ENCODE results near the gene CYP2W1.

The CYP2W1 gene

GRCh38 chr7:966291-967069 lies 16.5 kb upstream of the CYP2W1 start:
- no peak for DNase-seq

DNA sequence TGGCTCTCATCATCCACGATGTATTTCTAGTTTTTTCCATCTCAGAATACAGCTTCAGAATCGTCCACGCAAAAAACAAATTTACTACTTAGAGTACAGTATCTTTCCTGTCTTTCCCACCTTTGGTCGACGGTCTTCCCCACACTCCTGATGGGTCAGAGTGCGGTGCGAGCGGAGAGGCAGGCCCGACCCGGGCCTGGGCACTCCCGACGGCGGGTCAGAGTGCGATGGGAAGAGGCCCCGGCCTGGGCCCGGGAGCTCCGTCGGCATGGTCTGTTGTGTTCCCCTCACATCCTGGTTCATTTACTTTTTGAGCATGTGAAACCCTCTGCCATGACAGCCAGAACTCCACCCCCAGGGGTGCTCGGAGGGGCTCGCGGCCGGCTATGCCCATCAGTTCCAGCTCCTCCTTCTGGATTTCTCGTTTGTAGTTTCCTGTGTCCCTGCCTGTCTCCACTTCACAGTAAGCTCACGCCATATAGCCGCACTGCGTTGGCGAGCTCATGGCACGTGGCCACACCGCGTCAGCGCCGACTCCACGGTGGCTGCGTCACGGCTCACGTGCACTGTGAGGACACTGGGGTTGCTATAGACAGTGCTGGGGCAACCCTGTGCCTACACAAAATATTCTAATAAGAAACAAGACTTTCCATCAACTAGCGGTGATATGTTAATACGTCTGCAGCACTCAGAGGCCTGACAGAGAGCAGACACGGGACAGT lies 15.5 kb upstream of the CYP2W1 start:
- no peak for DNase-seq

DNA sequence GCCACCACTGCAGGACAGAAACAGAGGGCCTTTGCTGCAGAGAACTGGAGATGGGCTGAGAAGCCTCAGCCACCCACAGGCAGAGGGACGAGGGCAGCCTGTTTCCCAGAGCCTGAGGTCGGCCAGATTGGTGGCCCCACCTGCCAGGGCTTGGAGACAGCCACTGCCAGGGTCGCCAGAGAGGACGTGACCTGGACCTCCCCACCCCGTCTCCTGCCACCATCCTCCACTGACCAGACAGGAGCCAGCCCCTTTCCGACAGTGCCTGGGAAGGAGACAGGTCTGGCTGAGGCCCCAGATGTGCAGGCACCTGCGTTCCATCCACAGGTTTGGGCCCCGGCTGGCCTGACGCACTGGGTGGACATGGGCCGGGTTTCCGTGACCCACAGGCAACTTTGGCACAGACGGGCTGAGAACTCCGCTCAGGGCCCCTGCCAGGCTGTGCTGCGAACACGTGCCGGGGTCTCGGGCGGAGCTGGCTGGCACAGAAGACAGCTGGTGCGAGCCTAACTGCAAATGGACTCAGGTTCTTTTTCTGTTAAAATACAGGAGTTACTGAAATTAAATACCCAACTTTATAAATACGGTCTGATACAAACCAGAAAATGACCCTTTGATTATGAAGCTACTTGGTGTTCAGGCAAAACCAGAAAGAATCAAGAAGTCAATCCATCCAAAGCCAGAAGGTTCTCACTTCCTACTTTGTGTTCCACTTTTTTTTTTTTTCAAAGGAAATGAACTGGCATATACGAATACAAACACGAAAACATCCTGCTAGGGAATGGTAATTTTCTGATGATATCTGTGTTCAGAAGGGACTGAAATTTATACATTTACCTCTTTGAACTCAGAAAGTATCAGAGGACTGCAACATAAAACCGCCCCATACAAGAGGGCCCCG lies 14.5 kb upstream of the CYP2W1 start:
- peak in 2 of 4 experiments; percentile 57 to 68 for DNase-seq

DNA sequence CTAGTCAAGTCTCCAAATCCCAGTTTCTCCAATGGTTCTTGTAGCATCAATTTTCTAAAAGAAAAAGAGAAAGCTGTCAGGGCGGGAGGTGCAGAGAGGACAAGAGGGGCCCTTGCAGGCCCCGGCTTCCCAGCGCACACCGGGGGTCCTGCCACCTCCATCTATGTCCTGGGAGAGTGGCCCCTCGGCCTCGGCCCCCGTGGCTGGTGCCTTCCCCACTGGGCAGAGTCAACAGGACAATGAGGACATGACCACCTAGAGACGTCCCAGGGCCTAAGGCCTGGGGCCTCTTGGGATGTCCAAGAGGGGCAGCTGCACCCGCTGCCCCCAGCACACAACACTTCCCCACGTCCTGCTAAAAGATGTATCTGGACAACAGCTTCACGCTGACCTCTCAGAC lies 13.6 kb upstream of the CYP2W1 start:
- no peak for DNase-seq

- no peak for DNase-seq
Measured at GRCh38 chr7:970744-971143, 12.2 kb upstream of the CYP2W1 start.

- no peak for DNase-seq
Measured at GRCh38 chr7:972110-972509, 10.9 kb upstream of the CYP2W1 start.

GRCh38 chr7:972676-973309 lies 10.2 kb upstream of the CYP2W1 start:
- no peak for DNase-seq

DNA sequence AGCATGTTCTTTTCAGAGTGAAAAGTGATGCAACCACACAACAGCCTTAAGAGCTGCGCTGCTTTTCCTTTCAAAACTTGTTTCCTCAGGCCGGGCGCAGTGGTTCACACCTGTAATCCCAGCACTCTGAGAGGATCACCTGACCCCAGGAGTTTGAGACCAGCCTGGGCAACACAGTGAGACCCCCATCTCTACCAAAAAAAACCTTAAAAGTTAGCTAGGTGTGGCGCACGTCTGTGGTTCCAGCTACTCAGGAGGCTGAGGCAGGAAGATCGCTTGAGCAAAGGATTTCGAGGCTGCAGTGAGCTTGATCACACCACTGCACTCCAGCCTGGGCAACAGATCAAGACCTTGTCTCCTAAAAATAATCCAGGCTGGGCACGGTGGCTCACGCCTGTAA lies 9.7 kb upstream of the CYP2W1 start:
- DNase-seq, result no peak

- peak in 3 of 4 experiments; percentile 44 to 48 (median 46) for DNase-seq
Measured at GRCh38 chr7:974172-974571, 8.8 kb upstream of the CYP2W1 start.

GRCh38 chr7:974820-975681 lies 7.9 kb upstream of the CYP2W1 start, which contains the start of gene COX19:
Gene COX19 (minus strand): TSS chr7:975549. CDS start chr7:975509, 40 bp downstream.
- peak; percentile 92 to 97 (median 95) for DNase-seq

- no peak for DNase-seq
Measured at GRCh38 chr7:975702-976473, 7.1 kb upstream of the CYP2W1 start.

DNA sequence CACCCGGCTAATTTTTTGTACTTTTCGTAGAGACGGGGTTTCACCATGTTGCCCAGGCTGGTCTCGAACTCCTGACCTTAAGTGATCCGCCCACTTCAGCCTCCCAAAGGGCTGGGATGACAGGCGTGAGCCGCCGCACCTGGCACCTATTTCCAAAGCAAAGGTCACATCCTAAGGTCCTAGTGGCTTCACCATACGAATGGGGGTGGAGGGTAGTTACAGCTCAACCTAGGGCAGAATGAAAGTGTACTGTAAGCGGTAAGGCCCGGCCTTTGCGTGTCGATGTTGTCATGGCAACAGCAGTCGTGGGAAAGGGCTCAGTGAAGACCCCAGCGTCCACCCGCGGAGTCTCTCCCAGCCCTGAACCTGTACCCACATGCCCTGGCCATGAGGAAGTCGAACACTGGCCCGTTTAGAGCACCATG lies 6.1 kb upstream of the CYP2W1 start:
- no peak for DNase-seq

- no peak for DNase-seq
Measured at GRCh38 chr7:977326-978048, 5.5 kb upstream of the CYP2W1 start.

DNA sequence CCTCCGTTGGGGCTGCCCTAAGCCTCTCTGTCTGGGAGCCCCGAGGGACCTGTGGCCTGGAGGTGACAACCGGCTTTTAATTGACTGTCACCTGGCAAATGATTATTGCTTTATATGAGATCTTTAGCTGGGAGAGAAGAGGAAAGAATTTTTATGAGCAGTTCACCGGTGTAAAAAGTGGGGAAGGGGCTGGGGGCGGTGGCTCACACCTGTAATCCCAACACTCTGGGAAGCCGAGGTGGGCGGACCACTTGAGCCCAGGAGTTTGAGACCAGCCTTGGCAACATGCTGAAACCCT lies 5.0 kb upstream of the CYP2W1 start:
- no peak for DNase-seq

DNA sequence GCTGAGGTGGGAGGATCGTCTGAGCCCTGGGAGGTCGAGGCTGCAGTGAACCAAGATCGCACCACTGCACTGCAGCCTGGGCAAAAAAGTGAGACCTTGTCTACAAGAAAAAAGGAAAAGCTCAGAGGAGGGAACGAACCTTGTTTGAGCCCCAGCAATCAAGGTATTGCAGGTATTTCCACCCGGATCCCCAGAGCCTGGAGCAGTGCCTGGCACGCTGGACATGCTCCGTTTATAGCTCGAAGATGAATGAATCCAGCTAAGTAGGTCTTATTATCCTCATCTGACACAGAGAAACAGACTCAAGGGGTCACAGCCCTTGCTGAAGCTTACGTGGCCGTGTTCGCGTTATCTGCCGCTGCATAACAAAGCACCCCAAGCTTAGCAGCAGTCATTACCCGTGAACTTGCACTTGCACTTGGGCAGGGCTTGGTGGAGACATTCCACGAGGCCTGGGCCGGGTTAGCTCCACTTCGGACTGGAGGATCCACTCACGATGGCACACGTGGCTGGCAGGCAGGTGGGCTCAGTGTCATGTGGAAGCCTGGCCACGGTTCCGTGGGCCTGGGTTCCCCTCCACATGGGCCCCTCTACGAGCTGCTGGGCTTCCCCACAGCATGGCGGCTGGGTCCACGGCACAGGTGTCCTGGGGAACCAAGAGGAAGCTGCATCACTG lies 4.4 kb upstream of the CYP2W1 start:
- no peak for DNase-seq

GRCh38 chr7:979151-979550 lies 3.8 kb upstream of the CYP2W1 start:
- DNase-seq, result no peak

DNA sequence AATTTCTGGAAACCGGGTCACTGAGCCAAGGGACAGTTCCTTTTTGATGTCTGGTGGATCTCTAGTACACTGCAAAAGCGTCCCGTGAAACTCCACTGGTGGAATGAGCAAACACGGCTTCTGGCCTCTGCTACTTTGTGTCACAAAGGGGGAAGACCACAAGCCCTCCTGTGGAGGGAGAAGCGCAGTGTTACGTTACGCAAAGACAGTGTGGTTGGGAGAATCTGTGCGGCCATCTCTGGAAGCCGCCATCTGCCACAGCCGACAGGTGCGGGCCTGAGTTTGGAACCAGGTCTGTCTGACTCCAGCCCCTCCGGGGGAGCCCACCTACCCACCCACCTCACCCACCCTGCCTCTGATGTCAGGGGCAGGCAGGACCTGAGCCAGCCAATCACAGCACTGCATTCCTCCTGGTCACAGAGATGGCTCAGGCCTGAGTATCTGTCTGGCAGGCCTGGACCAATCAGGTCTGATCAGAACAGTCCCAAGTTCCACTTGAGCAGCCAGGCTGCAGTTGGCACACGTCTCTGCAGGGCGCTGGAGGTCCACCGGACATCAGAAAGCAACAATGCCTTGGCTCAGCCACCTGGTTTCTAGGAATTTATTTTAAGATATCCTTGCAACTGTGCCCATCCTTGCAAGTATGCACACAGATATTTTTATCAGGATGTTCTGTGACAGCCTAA lies 3.0 kb upstream of the CYP2W1 start:
- DNase-seq, result no peak

DNA sequence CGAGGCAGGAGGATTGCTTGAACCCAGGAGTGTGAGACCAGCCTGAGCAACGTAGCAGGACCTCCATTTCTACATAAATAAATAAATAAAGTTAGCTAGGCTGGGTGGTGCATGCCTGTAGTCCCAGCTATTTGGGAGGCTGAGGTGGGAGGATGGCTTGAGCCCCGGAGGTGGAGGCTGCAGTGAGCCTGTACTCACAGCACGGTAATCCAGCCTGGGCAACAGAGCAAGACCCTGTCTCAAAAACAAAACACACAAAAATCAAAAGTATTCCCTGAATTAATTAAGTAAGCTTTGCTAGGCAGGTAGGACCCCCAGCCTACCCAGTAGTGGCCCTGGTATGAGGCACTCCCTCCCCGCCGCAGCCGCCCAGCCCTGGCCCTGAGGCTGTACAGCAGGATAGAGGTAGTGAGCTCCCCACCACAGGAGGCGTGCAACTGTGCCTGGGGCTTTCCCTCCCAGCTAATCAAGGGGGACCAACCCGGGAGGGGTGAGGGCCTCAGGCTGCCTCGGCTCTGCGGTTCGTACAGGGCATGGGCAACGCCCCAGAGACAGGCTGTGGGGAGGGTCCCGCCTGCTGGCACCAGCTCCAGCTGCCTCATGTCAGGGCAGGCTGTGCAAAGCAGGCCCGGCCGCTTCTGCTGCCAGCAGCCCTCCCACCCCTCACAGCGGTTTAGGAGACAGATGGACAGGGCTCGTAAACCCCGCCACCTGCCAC lies 1.0 kb upstream of the CYP2W1 start:
- no peak for DNase-seq

Data from suppressor macrophage (primary cell).